Measurements from ENCODE around the gene LRP8. TPM values are rescaled to one million over a fixed set of nuclear protein-coding genes. Genes with fewer than 3 reads are reported as not detected.

The LRP8 gene
- total RNA-seq, 1 donor from 2014 or later, result 21.1 TPM

DNA sequence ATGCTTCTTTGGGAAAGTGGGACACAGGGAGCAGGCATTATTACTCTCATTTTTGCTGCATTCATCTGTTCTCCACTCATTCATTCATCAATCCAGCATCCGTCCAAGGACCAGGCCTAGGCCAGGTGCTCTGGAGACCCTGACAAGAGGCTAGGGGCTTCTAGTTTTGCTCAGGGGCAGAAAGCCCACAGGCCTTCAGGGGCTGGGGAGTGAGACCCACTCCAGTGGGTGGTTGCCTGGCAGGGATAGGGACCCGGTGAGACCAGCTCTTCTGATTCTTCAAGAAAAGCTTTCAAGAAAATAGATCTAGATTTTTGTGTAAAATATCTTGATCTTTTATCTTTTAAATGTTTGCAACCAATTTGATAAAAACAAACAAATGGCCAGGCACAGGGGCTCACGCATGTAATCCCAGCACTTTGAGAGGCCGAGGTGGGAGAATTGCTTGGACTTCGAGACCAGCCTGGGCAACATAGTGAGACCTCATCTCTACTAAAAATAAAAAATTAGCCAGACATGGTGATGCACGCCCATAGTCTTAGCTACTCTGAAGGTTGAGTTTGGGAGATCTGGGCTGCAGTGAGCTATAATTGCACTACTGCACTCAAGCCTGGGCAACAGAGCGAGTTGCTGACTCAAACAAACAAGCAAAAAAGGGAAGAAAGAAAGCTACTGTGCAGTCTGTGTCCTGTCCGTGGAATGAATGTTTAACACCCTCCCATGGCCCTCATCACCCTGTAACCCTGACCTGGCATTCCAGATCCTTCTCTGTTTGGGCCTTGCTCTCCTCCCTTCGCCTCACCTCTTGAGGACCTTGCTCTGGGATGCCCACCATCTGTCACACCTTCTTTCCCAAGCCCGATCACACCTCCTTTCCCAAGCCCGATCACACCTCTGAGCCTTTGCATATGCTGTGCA is 17.3 kb upstream of the LRP8 start:
- Histone ChIP-seq H3K4me1 (no peaks in the 10 kb centered on the region), H3K4me3 (no peak overlapping the region), H3K27me3 (no peaks in the 10 kb centered on the region), H3K36me3 (no peaks in the 10 kb centered on the region), H3K9me3 (no peaks in the 10 kb centered on the region), H3K27ac (no peak overlapping the region)
- intact Hi-C loops (cut with DNase I), result no loop called here
- TF ChIP-seq POLR2AphosphoS5 (IDR thresholded peaks at IDR 0.05; ENCODE audit: insufficient read depth in 1 of 2, low read depth in 1 of 2), result no peak
- TF ChIP-seq POLR2A (IDR thresholded peaks at IDR 0.05), result no peak
- TF ChIP-seq, protein P1, sequence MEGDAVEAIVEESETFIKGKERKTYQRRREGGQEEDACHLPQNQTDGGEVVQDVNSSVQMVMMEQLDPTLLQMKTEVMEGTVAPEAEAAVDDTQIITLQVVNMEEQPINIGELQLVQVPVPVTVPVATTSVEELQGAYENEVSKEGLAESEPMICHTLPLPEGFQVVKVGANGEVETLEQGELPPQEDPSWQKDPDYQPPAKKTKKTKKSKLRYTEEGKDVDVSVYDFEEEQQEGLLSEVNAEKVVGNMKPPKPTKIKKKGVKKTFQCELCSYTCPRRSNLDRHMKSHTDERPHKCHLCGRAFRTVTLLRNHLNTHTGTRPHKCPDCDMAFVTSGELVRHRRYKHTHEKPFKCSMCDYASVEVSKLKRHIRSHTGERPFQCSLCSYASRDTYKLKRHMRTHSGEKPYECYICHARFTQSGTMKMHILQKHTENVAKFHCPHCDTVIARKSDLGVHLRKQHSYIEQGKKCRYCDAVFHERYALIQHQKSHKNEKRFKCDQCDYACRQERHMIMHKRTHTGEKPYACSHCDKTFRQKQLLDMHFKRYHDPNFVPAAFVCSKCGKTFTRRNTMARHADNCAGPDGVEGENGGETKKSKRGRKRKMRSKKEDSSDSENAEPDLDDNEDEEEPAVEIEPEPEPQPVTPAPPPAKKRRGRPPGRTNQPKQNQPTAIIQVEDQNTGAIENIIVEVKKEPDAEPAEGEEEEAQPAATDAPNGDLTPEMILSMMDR (IDR thresholded peaks at IDR 0.05), result no peak
- peak; percentile 46 to 47 for DNase-seq (ENCODE audit: extremely low spot score in 2 of 2)

DNA sequence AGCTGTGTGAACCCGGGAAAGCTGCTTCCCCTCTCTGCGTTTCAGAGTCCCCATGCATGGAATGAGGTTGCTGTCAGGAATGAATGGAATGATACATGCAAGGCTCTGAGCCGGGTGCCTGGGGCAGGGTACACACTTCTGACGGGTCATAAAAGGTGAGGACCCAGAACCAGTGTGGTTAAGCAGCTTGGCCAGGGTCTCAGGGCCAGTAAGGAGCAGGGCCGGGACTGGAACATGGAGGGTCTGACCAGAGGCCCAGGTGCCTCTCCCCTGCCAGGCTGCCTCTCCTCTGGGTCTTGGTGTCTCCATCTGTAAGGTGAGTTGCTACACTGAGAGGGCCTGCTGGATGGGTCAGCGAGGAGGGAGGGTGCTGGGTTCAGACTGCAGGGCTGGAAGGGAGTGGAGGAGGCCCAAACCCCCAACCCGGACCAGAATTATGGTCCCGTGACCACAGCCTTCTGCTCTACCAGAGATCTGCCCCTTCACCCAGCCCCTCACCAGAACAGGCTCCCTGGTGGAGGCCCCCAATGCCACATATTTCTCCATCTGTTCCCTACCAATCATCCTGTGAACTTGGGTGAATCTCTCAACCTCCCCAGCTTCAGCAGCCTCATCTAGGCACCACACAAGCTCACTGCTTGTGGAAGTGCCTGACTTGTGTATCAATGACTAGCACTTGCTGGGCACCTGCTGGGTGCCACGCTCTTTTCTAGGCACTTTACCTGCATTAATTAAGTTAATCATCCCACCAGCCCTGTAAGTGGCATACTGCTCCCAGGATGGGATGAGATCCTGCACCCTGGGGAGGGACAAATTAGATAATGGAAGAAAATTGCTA is 16.2 kb upstream of the LRP8 start:
- intact Hi-C loops (cut with DNase I), result no loop called here
- Histone ChIP-seq H3K4me3 (no peak overlapping the region), H3K27me3 (no peaks in the 10 kb centered on the region), H3K36me3 (no peaks in the 10 kb centered on the region), H3K27ac (no peak overlapping the region), H3K4me1 (no peaks in the 10 kb centered on the region), H3K9me3 (no peaks in the 10 kb centered on the region)
- TF ChIP-seq, protein P1 (IDR thresholded peaks at IDR 0.05), result no peak
- no peak for TF ChIP-seq POLR2A (IDR thresholded peaks at IDR 0.05)
- no peak for TF ChIP-seq POLR2AphosphoS5 (IDR thresholded peaks at IDR 0.05; ENCODE audit: insufficient read depth in 1 of 2, low read depth in 1 of 2)
- peak; percentile 64 to 84 for DNase-seq (ENCODE audit: extremely low spot score in 2 of 2)

DNA sequence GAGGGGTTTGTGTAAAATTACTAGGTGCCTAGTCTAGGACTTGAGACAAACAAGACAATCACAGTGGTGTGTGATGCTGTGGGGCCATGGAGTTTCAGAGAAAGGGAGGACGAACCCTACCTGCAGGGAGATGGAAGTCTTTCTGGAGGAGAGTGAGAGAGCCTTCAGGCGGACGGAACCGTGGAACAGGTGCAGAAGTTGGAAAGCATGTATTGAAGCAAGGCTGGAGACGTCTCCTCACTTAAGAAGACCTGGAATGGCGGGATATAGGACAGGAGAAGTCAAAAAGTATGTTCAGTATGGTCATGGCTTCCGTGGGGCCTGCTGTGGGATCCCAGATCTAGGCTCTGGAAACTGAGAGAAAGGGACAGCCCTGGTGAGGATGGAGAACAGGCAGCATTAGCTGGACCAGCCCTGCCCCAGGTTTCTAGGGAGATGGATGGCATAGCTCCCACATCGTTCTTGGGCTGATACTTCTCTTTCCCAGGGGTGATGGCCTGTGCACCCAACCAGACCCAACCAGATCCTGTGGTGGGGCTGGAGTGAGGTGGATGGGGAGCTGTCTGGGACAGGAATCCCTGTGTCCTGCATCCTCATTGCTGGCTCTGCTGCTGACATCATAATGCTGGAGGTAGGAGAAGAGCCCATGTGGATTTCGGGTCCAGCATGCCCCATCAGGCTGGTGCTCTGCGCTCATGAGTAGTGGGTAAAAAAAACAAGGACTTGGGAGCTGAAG is 15.0 kb upstream of the LRP8 start:
- TF ChIP-seq POLR2A (IDR thresholded peaks at IDR 0.05) (no peak), POLR2AphosphoS5 (IDR thresholded peaks at IDR 0.05; ENCODE audit: insufficient read depth in 1 of 2, low read depth in 1 of 2) (no peak)
- TF ChIP-seq, protein P1 (IDR thresholded peaks at IDR 0.05), result no peak
- intact Hi-C loops (cut with DNase I), result no loop called here
- Histone ChIP-seq H3K9me3 (no peaks in the 10 kb centered on the region), H3K27ac (no peak overlapping the region), H3K4me1 (no peaks in the 10 kb centered on the region), H3K36me3 (no peaks in the 10 kb centered on the region), H3K27me3 (no peaks in the 10 kb centered on the region), H3K4me3 (no peak overlapping the region)
- DNase-seq (ENCODE audit: extremely low spot score in 2 of 2), result peak; percentile 77 to 81

DNA sequence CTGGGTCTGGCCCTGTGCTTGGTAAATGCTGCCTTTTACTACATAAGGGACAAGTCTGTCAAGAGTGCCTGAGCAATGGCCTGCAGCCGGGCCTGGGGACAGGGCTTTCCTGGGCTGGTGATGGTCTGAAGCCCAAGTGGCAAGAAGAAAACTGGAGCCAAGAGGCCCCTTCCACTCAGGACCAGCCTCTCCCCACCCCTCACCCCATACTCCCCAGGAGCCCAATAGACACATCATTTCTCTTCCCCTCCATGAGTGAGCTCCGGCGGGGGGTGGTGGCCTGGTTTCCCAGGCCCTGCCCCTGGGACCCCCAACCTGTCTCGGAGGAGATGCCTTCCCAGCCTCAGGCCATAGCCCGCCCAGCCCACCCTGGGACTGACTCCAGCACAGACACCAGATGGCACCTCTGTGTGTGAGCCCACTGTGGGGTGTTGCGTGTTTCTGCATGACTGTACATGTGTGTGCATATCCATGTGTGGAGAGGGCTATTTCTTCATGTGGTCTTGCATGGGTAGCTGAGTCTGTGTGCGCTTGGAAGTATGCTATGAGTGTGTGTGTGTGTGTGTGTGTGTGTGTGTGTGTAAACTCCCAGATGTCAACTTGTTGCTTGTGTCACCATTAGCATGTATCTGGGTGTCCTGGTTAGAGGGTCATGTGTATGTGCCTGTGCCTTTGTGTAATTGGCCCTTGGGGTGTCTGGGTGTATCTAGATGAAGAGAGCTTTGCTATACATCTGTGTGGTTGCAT is 14.3 kb upstream of the LRP8 start:
- no peaks in the 10 kb centered on the region for H3K27me3 ChIP-seq
- intact Hi-C loops (cut with DNase I), result no loop called here
- no peaks in the 10 kb centered on the region for H3K4me1 ChIP-seq
- TF ChIP-seq POLR2AphosphoS5 (IDR thresholded peaks at IDR 0.05; ENCODE audit: insufficient read depth in 1 of 2, low read depth in 1 of 2), result no peak
- TF ChIP-seq, protein P1 (IDR thresholded peaks at IDR 0.05), result no peak
- peak; percentile 47 to 88 for DNase-seq (ENCODE audit: extremely low spot score in 2 of 2)
- H3K4me3 ChIP-seq, result no peak overlapping the region
- no peaks in the 10 kb centered on the region for H3K9me3 ChIP-seq
- H3K27ac ChIP-seq, result no peak overlapping the region
- H3K36me3 ChIP-seq, result no peaks in the 10 kb centered on the region
